ENCODE data around the gene DOCK6.

DOCK6 gene

DNA sequence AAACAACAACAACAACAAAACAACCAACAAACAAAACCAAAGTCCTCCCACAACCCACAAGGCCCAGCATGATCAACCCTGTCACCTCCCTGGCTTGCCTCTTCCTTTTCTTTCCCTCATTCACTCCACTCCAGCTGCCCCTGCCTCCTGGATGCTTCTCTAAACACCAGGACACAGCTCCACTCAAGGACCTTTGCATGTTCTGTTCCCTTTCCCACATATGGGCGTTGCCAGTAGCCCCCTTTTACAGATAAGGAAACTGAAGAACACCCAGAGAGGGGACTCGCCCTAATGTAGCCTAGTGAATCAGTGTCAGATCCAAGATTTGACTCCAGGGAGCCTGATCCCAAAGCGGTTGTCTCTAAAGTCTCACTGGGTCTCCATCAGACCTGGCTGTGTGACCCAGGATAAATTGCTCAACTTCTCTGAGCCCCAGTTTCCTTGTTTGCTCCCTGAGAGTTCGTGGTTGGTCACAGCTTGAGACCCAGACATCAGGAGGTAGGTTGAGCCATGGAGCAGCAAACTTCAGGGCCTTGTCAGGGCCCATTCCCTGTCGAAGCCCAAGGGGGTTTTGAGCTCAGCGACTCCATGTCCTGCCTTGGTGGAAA lies 3.0 kb upstream of the DOCK6 start:
- no peak overlapping the region for H3K4me3 ChIP-seq (replicated peaks; ENCODE audit: low read depth, low read length)
- TF ChIP-seq CTCF (IDR thresholded peaks at IDR 0.05; ENCODE audit: insufficient read depth, low read length, poor library complexity, severe bottlenecking), result no peak
- H3K36me3 ChIP-seq (ENCODE audit: control insufficient read depth, insufficient read depth, low read length), result no peaks in the 10 kb centered on the region
- no peak for DNase-seq (ENCODE audit: extremely low read depth, insufficient read length)
- H3K27me3 ChIP-seq (replicated peaks; ENCODE audit: control insufficient read depth, insufficient read depth, low read length), result no peaks in the 10 kb centered on the region; the same call in 1 of the 2 replicates

DNA sequence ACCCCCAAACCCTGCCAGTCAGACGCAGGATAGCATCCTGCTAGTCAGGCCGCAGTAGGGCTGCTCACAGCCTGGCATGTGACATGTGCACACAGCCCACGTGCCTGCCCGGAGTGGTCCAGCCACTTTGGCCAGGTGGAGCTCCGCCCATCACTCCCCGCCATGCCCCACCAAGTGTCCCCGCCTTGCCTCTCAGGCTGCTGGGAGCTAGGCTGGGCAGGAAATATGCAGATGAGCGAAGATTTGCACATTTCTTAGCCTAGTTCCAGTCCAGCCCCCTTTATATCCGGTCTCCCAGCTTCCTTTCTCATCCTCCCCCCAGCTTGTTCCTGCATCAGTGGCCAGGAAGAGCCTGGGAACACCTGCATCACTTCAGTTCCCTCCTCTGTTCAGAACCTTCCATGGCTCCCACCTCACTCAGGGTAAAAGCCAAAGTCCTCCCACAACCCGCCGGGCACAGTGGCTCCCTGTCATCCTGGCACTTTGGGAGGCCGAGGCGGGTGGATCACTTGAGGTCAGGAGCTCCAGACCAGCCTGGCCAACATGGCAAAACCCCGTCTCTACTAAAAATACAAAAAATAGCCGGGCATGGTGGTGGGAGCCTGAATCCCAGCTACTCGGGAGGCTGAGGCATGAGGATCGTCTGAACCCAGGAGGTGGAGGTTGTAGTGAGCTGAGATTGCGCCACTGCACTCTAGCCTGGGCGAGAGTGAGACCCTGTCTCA lies 2.3 kb upstream of the DOCK6 start:
- DNase-seq (ENCODE audit: extremely low read depth, insufficient read length), result no peak
- no peaks in the 10 kb centered on the region; the same call in 1 of the 2 replicates for H3K27me3 ChIP-seq (replicated peaks; ENCODE audit: control insufficient read depth, insufficient read depth, low read length)
- no peak for TF ChIP-seq CTCF (IDR thresholded peaks at IDR 0.05; ENCODE audit: insufficient read depth, low read length, poor library complexity, severe bottlenecking)
- no peak overlapping the region for H3K4me3 ChIP-seq (replicated peaks; ENCODE audit: low read depth, low read length)
- no peaks in the 10 kb centered on the region for H3K36me3 ChIP-seq (ENCODE audit: control insufficient read depth, insufficient read depth, low read length)

DNA sequence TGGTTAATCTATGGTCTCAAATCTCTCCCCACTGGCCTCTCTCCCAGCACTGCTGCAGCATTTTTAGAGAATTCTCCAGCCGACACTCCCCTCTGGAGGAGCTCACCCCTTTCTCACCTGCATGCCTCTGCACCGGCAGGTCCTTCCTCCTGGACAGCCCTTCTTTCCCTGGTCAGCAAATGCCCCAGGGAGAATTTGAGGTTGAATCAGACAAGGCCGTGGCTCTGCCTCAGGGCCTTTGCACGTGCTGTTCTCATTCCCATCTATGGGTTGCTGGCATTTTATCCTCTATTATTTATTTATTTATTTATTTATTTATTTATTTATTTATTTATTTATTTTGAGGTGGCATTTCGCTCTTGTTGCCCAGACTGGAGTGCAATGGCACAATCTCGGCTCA lies 1.4 kb upstream of the DOCK6 start:
- no peak for TF ChIP-seq CTCF (IDR thresholded peaks at IDR 0.05; ENCODE audit: insufficient read depth, low read length, poor library complexity, severe bottlenecking)

DNA sequence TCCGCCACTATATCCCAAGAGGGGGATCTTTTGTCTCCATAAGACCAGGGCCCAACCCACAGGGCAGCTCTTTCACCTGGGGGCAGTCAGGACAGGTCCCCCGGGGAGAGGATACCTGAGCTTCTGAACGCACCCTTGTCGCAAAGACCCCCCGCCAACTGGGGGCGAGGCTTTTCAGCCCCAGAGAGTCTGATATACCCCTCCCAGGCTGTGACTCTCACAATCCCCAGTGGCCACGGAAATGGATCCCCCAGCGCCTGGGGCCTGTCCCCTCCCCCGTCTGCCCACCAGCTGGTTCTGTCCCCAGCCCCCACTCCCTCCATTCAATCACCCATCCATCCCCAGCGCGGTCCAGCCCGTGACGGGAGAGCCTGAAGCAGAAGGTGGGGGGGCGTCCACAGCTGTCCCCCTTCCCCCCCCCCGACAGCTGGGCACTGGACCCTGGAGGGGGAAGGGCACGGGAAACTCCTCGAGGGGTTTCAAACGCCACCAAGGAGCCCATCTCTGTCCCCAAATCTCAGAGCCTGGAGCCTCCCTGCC lies 823 bp downstream of the DOCK6 start:
- no peak for TF ChIP-seq CTCF (IDR thresholded peaks at IDR 0.05; ENCODE audit: insufficient read depth, low read length, poor library complexity, severe bottlenecking)
- H3K27me3 ChIP-seq (replicated peaks; ENCODE audit: control insufficient read depth, insufficient read depth, low read length), result no peaks in the 10 kb centered on the region
- peak overlapping the region; percentile 67 for H3K4me3 ChIP-seq (replicated peaks; ENCODE audit: low read depth, low read length)
- no peaks in the 10 kb centered on the region for H3K36me3 ChIP-seq (ENCODE audit: control insufficient read depth, insufficient read depth, low read length)
- no peak for DNase-seq (ENCODE audit: extremely low read depth, insufficient read length)

More for the DNA sequence above, 1.4 kb upstream of the DOCK6 start:
- Histone ChIP-seq H3K27me3 (replicated peaks; ENCODE audit: control insufficient read depth, insufficient read depth, low read length) (no peaks in the 10 kb centered on the region; the same call in 1 of the 2 replicates), H3K36me3 (ENCODE audit: control insufficient read depth, insufficient read depth, low read length) (no peaks in the 10 kb centered on the region), H3K4me3 (replicated peaks; ENCODE audit: low read depth, low read length) (no peak overlapping the region)
- DNase-seq (ENCODE audit: extremely low read depth, insufficient read length), result no peak

GRCh38 chr19:11260996-11261395 lies 1.3 kb downstream of the DOCK6 start:
- H3K4me3 ChIP-seq (replicated peaks; ENCODE audit: low read depth, low read length), result no peak overlapping the region
- H3K27me3 ChIP-seq (replicated peaks; ENCODE audit: control insufficient read depth, insufficient read depth, low read length), result no peaks in the 10 kb centered on the region
- no peak for DNase-seq (ENCODE audit: extremely low read depth, insufficient read length)
- TF ChIP-seq CTCF (IDR thresholded peaks at IDR 0.05; ENCODE audit: insufficient read depth, low read length, poor library complexity, severe bottlenecking), result no peak
- H3K36me3 ChIP-seq (ENCODE audit: control insufficient read depth, insufficient read depth, low read length), result no peaks in the 10 kb centered on the region
